Heart right ventricle (tissue), 16 donors: ENCODE measurements around the gene ZNF827. TPM values are rescaled to one million over a fixed set of nuclear protein-coding genes. Genes with fewer than 3 reads are reported as not detected.

Experiments used
- ATAC-seq, 8 donors: fragments of 200-7000 bp; cut with Tn5 transposase; one replicate each; pipeline ENCODE4 v1.9.1; 2020; ENCODE audit warnings: mild to moderate bottlenecking in 8 of 8, moderate library complexity in 8 of 8, moderate number of reproducible peaks in 1 of 8
- DNase-seq, 2 donors: peaks; one replicate each; pipeline ENCODE4 v3.0.0-alpha.2; 2020
- H3K27ac ChIP-seq, 10 donors: fragments of 200-600 bp; sonication (generic) in 2 of 10; one replicate each; pipeline versions ENCODE4 v1.5.0 to v1.8.0; 2020 to 2022; ENCODE audit warnings: mild to moderate bottlenecking in 3 of 10
- H3K27me3 ChIP-seq, 7 donors: fragments of 200-600 bp; one replicate each; pipeline ENCODE4 v1.8.0; 2021 to 2022; ENCODE audit warnings: mild to moderate bottlenecking in 2 of 7
- H3K36me3 ChIP-seq, 9 donors: fragments of 200-600 bp; sonication (generic) in 1 of 9; one replicate each; pipeline versions ENCODE4 v1.5.0 to v1.8.0; 2020 to 2022; ENCODE audit warnings: mild to moderate bottlenecking in 2 of 9
- H3K4me1 ChIP-seq, 9 donors: fragments of 200-600 bp; sonication (generic) in 1 of 9; one replicate each; pipeline versions ENCODE4 v1.5.0 to v1.8.0; 2020 to 2022; ENCODE audit warnings: mild to moderate bottlenecking in 4 of 9
- H3K4me3 ChIP-seq, 10 donors: fragments of 200-600 bp; sonication (generic) in 2 of 10; one replicate each; pipeline versions ENCODE4 v1.5.0 to v1.8.0; 2020 to 2022; ENCODE audit warnings: mild to moderate bottlenecking in 7 of 10, moderate library complexity in 2 of 10
- H3K9me3 ChIP-seq, 11 donors: fragments of 200-600 bp in 10 of 11; sonication (generic) in 2 of 11; one replicate each; pipeline versions ENCODE4 v1.5.0 to v1.8.0; 2013 to 2022; ENCODE audit warnings: mild to moderate bottlenecking in 2 of 11, control low read depth in 1 of 11, moderate library complexity in 1 of 11
- CTCF ChIP-seq, 9 donors: fragments of 200-600 bp; sonication (generic) in 2 of 9; IDR thresholded peaks; one replicate each; pipeline versions ENCODE4 v1.5.0 to v1.8.0; 2021 to 2022; ENCODE audit warnings: antibody characterized with exemption in 9 of 9, mild to moderate bottlenecking in 5 of 9, moderate library complexity in 1 of 9
- WGBS, 2 donors: extraction: QIAGEN DNeasy Blood & Tissue Kit; methylation state at CpG; one replicate each; pipeline ENCODE4 v1.1.7; 2013; ENCODE audit warnings: inconsistent platforms in 1 of 2; 5-methylcytosine and 5-hydroxymethylcytosine counted together
- intact Hi-C, 10 donors: fragments of 100-400 bp; cut with DNase I; formaldehyde crosslinking; loops; one replicate each; pipeline versions ENCODE4 v1.11.1 to v1.14.2; 2022
- polyA plus RNA-seq, 2 donors: library from polyadenylated mRNA; stranded (reverse); fragments of 200-250 nt; gene quantifications; one replicate each; pipeline ENCODE4 v1.2.3, GENCODE V29; 2013
- total RNA-seq, 10 donors: library from RNA; stranded (reverse); fragmentation: NEBNext Ultra II Directional in 3 of 10; extraction: Animal tissue kit (Norgen Biotek cat#: 25700) in 3 of 10; gene quantifications; one replicate each; pipeline versions ENCODE4 v1.2.1 to v1.2.4, GENCODE V29; 2021 to 2023
- donor health status: Arrhythmogenic right ventricular cardiomyopathy.
- donor health status: ischemic (EF 13 %, LVEDD 7.1; RV severe dilation, severe dysfunction).
- donor health status: healthy with polysubstance abuse.
- donor health status: DM: no; HTN: yes; CAD: no.
- donor health status: DM: no; HTN: no; CAD: no.
- donor health status: ischemic (EF 25% LVEDD 6.9; RV normal size, moderate dysfunction).
- donor health status: ischemic (EF 25% LVEDD 5.7; RV mildly dilated, moderate dysfunction).
- donor health status: healthy.
- donor health status: DM: yes; HTN: yes; CAD: no.
- donor health status: Ischemic cardiomyopathy.
- donor health status: ischemic (EF 35%, LVEDD 5.7; RV mildly dilated, moderate dysfunction).
- donor health status: nonischemic (EF 11% LVEDD 7.7; RV severe dilation, severe dysfunction).
- donor health status: DM: yes; HTN: yes; CAD: no.
- donor health status: PGD.
- donor health status: ischemic (EF 29% LVEDD 5.4; RV normal size, mild dysfunction).
- donor health status: nonischemic (EF 23%, LVEDD 6.1; RV moderate dilation, normal function).

Gene ZNF827
- total and polyA plus RNA-seq, 12 donors, result 3.8 to 33.9 (median 19.3) TPM

- H3K9me3 ChIP-seq, result peaks cover 0 to 15% (median 6%) of the 10 kb centered on the region in 11 donors
- no peaks in the 10 kb centered on the region for H3K27me3 ChIP-seq
- ATAC-seq (no peak), DNase-seq (no peak)
- H3K4me3 ChIP-seq, result no peak overlapping the region
- no peak overlapping the region for H3K27ac ChIP-seq
- H3K4me1 ChIP-seq, result peaks cover 0 to 12% (median 9%) of the 10 kb centered on the region in 9 donors
- intact Hi-C loops, result no loop called here
- TF ChIP-seq CTCF (IDR thresholded peaks at IDR 0.05), result no peak
- H3K36me3 ChIP-seq, result peaks cover 0 to 24% (median 0%) of the 10 kb centered on the region in 9 donors
- 94% methylated on average over 8 of the region's 8 CpGs for WGBS, 2 donors
These were observed 125.7 kb downstream of the ZNF827 start for GRCh38 chr4:145812919-145813318.

- DNase-seq (no peak), ATAC-seq (no peak)
- H3K4me3 ChIP-seq, result no peak overlapping the region
- peaks cover 0 to 15% (median 6%) of the 10 kb centered on the region in 11 donors for H3K9me3 ChIP-seq
- 95 to 96% methylated on average over 3 of the region's 3 CpGs for WGBS, 2 donors
- peaks cover 0 to 45% (median 32%) of the 10 kb centered on the region in 9 donors for H3K4me1 ChIP-seq
- H3K27ac ChIP-seq, result peak overlapping the region in 6 of 10 donors; percentile 30 to 78 (median 57)
- no peak for TF ChIP-seq CTCF (IDR thresholded peaks at IDR 0.05)
- H3K27me3 ChIP-seq, result no peaks in the 10 kb centered on the region
- intact Hi-C loops, result loop anchor here in 5 of 10 donors (5.0 to 10.0 kb wide), 3 partner anchors 72 to 184 kb away; no protein-coding TSS in a partner anchor
- H3K36me3 ChIP-seq, result peaks cover 0 to 17% (median 0%) of the 10 kb centered on the region in 9 donors
These were observed 129.6 kb downstream of the ZNF827 start for GRCh38 chr4:145808848-145809512.

GRCh38 chr4:145808021-145808650 lies 130.5 kb downstream of the ZNF827 start:
- no peaks in the 10 kb centered on the region for H3K27me3 ChIP-seq
- DNase-seq (peak in 1 of 2 donors; percentile 7), ATAC-seq (peak; percentile 31 to 81 (median 72))
- WGBS, 2 donors, result 26 to 44% methylated on average over 3 of the region's 3 CpGs
- H3K4me3 ChIP-seq, result no peak overlapping the region
- TF ChIP-seq CTCF (IDR thresholded peaks at IDR 0.05), result no peak
- H3K4me1 ChIP-seq, result peaks cover 0 to 50% (median 39%) of the 10 kb centered on the region in 9 donors
- peaks cover 0 to 11% (median 0%) of the 10 kb centered on the region in 9 donors for H3K36me3 ChIP-seq
- intact Hi-C loops, result loop anchor here in 5 of 10 donors (5.0 to 10.0 kb wide), 3 partner anchors 71 to 183 kb away; no protein-coding TSS in a partner anchor
- peak overlapping the region in 7 of 10 donors; percentile 39 to 78 (median 61) for H3K27ac ChIP-seq
- H3K9me3 ChIP-seq, result peaks cover 0 to 15% (median 6%) of the 10 kb centered on the region in 11 donors

- H3K9me3 ChIP-seq, result peaks cover 0 to 15% (median 6%) of the 10 kb centered on the region in 11 donors
- WGBS, 2 donors, result 40 to 42% methylated on average over 5 of the region's 5 CpGs
- no peaks in the 10 kb centered on the region for H3K27me3 ChIP-seq
- no peaks in the 10 kb centered on the region for H3K36me3 ChIP-seq
- ATAC-seq, result peak; percentile 50 to 89 (median 76)
- peaks cover 0 to 50% (median 42%) of the 10 kb centered on the region in 9 donors for H3K4me1 ChIP-seq
- peak; percentile 27 to 62 for DNase-seq
- peak overlapping the region in 8 of 10 donors; percentile 2 to 78 (median 57) for H3K27ac ChIP-seq
- TF ChIP-seq CTCF (IDR thresholded peaks at IDR 0.05), result no peak
- intact Hi-C loops, result loop anchor here in 5 of 10 donors (5.0 to 10.0 kb wide), 3 partner anchors 68 to 181 kb away; no protein-coding TSS in a partner anchor
- H3K4me3 ChIP-seq, result no peak overlapping the region
These were observed 133.1 kb downstream of the ZNF827 start for GRCh38 chr4:145805490-145805889.
